ENCODE results near the gene MYO1E.

DNA sequence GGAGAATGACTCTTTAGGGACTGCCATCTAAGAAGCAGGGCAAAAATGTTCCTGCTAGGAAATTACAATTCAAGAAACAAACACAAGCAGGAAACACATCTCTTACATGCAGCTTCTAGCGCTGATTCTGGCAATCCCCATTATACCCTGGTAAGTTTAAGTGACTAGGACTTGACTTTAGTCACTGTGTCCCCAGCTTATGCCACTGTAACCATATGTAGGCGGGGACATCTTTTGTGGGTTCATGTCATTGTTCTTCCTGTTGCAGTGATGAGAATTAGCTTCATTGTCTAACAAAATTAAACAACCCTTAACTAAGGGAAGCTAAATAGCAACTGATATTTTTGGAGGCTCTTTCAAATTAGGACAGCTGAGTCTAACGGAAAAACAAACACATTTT, 47.4 kb upstream of the MYO1E start:
- TF ChIP-seq EZH2 (IDR thresholded peaks at IDR 0.05) (no peak), POLR2AphosphoS5 (IDR thresholded peaks at IDR 0.05; ENCODE audit: borderline replicate concordance, low read depth, low read length) (no peak)
